ENCODE data around the gene PGA3.

PGA3 gene

DNA sequence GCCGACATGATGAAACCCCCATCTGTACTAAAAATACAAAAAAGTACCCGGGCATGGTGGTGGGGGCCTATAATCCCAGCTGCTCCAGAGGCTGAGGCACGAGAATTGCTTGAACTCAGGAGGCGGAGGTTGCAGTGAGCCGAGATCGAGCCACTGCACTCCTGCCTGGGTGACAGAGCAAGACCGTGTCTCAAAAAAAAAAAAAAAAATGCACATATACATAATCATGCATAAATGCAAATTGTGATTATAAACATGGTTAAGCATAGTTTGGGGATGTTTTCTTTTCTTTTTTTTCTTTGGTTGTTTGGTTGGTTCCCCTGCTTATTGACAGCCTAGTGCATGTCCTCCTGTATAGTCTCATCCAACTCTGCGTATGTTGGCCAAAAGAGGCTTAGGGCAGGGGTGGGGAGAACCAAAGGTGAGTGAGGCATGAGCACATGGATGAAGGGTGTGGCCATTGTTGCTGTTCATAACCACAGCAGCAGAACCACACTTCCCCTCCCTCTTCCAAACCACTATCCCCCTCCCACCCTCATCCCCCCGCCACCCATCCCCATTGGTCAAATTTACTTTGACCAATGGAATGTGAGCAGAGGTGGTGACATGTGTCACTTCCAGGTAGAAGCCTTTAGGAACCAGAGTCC lies 35.1 kb upstream of the PGA3 start:
- Histone ChIP-seq H3K4me2 (ENCODE audit: low read depth, low read length, poor library complexity, severe bottlenecking) (no peak overlapping the region), H3K27ac (ENCODE audit: low read depth, low read length) (no peak overlapping the region), H3K9ac (ENCODE audit: low read length) (no peak overlapping the region), H3K9me3 (ENCODE audit: insufficient read depth, low read length) (no peaks in the 10 kb centered on the region), H3K27me3 (ENCODE audit: low read length) (no peaks in the 10 kb centered on the region), H3K9me2 (replicated peaks; ENCODE audit: insufficient read depth, low read length) (no peaks in the 10 kb centered on the region), H2AFZ (ENCODE audit: low read depth, low read length, severe bottlenecking) (no peak overlapping the region), H3K4me3 (ENCODE audit: insufficient read depth, low read length, poor library complexity, severe bottlenecking) (no peak overlapping the region), H4K20me1 (ENCODE audit: low read depth, low read length) (no peaks in the 10 kb centered on the region), H3F3A (ENCODE audit: insufficient read depth) (no peaks in the 10 kb centered on the region), H3K79me2 (ENCODE audit: insufficient read depth, low read length) (no peaks in the 10 kb centered on the region), H3K36me3 (ENCODE audit: low read length) (no peaks in the 10 kb centered on the region)
- TF ChIP-seq EZH2phosphoT487 (conservative IDR thresholded peaks at IDR 0.05; ENCODE audit: low read length) = no peak

DNA sequence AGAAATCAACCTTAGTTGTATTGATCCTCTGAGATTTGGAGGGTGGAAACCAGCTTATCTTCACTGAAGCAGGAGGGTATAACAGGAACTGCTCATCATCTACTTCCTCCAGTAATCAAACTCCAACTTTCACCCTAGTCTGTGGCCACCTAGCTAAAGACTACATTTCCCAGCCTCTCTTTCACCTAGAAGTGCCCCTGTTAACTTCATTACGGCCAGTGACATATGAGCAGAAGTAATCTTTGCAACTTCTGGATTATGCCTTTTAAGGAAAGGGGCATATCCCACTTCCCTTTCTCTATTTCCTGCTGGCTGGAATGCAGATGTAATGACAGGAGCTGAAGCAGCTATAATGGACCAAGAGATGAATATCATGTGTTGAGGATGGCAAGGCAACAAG lies 34.5 kb upstream of the PGA3 start:
- Histone ChIP-seq H3K36me3 (ENCODE audit: low read length) (no peaks in the 10 kb centered on the region), H3K4me3 (ENCODE audit: insufficient read depth, low read length, poor library complexity, severe bottlenecking) (no peak overlapping the region), H3K9me3 (ENCODE audit: insufficient read depth, low read length) (no peaks in the 10 kb centered on the region), H3K9ac (ENCODE audit: low read length) (no peak overlapping the region), H3K27me3 (ENCODE audit: low read length) (no peaks in the 10 kb centered on the region), H3K79me2 (ENCODE audit: insufficient read depth, low read length) (no peaks in the 10 kb centered on the region), H2AFZ (ENCODE audit: low read depth, low read length, severe bottlenecking) (no peak overlapping the region), H4K20me1 (ENCODE audit: low read depth, low read length) (no peaks in the 10 kb centered on the region), H3K9me2 (replicated peaks; ENCODE audit: insufficient read depth, low read length) (no peaks in the 10 kb centered on the region), H3F3A (ENCODE audit: insufficient read depth) (no peaks in the 10 kb centered on the region), H3K4me2 (ENCODE audit: low read depth, low read length, poor library complexity, severe bottlenecking) (no peak overlapping the region), H3K27ac (ENCODE audit: low read depth, low read length) (no peak overlapping the region)
- no peak for TF ChIP-seq EZH2phosphoT487 (conservative IDR thresholded peaks at IDR 0.05; ENCODE audit: low read length)
- TF ChIP-seq, protein P1, sequence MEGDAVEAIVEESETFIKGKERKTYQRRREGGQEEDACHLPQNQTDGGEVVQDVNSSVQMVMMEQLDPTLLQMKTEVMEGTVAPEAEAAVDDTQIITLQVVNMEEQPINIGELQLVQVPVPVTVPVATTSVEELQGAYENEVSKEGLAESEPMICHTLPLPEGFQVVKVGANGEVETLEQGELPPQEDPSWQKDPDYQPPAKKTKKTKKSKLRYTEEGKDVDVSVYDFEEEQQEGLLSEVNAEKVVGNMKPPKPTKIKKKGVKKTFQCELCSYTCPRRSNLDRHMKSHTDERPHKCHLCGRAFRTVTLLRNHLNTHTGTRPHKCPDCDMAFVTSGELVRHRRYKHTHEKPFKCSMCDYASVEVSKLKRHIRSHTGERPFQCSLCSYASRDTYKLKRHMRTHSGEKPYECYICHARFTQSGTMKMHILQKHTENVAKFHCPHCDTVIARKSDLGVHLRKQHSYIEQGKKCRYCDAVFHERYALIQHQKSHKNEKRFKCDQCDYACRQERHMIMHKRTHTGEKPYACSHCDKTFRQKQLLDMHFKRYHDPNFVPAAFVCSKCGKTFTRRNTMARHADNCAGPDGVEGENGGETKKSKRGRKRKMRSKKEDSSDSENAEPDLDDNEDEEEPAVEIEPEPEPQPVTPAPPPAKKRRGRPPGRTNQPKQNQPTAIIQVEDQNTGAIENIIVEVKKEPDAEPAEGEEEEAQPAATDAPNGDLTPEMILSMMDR (IDR thresholded peaks at IDR 0.05; ENCODE audit: insufficient read depth, low read length, poor library complexity, severe bottlenecking) = no peak

DNA sequence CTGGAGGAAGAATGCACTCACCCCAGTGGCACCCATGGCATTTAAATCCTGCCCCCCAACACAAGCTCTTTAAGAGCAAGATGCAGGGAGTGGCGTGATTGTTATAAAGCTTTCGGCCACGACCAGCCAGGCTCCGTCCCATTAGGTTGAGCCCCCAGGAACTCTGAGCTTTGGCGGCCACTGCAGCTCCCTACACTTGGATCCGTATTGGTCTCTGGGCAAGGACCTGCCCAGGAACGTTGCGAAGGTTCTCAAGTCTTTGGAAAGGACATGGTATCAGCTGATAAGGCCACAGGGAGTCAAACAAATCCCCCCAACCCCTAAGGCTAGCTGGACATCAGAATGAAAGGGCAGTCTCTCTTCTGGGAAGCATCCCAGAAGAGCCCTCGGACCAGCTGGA lies 32.7 kb upstream of the PGA3 start:
- H3K9ac ChIP-seq (ENCODE audit: low read length) = no peak overlapping the region
- H3K9me2 ChIP-seq (replicated peaks; ENCODE audit: insufficient read depth, low read length) = no peaks in the 10 kb centered on the region
- no peak for TF ChIP-seq EZH2phosphoT487 (conservative IDR thresholded peaks at IDR 0.05; ENCODE audit: low read length)
- TF ChIP-seq, protein P1 (IDR thresholded peaks at IDR 0.05; ENCODE audit: insufficient read depth, low read length, poor library complexity, severe bottlenecking) = no peak
- no peak overlapping the region for H3K4me3 ChIP-seq (ENCODE audit: insufficient read depth, low read length, poor library complexity, severe bottlenecking)
- H3K27ac ChIP-seq (ENCODE audit: low read depth, low read length) = no peak overlapping the region
- H3K79me2 ChIP-seq (ENCODE audit: insufficient read depth, low read length) = no peaks in the 10 kb centered on the region
- H3K27me3 ChIP-seq (ENCODE audit: low read length) = no peaks in the 10 kb centered on the region
- no peaks in the 10 kb centered on the region for H3F3A ChIP-seq (ENCODE audit: insufficient read depth)
- no peaks in the 10 kb centered on the region for H3K36me3 ChIP-seq (ENCODE audit: low read length)
- H2AFZ ChIP-seq (ENCODE audit: low read depth, low read length, severe bottlenecking) = no peak overlapping the region
- H3K9me3 ChIP-seq (ENCODE audit: insufficient read depth, low read length) = no peaks in the 10 kb centered on the region
- no peak overlapping the region for H3K4me2 ChIP-seq (ENCODE audit: low read depth, low read length, poor library complexity, severe bottlenecking)
- no peaks in the 10 kb centered on the region for H4K20me1 ChIP-seq (ENCODE audit: low read depth, low read length)

DNA sequence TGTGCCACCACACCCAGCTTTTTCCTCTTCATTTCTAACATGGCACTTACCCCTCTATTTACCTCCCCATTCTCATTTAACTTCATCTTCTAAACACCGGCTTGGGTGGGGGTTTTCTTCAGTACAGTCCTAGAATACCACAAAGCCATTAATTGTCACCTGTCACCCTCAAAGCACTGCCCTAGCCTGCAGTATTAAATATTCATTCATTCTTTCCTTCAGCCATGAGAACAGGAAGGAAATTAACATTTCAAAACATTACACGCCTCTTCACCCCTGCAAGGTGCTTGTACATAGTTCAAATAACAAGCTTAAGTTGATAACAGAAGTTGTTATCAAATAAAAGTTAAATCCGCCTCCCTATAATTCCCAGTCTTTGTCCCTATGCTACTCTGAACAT lies 31.4 kb upstream of the PGA3 start:
- H3K36me3 ChIP-seq (ENCODE audit: low read length) = no peaks in the 10 kb centered on the region
- H3K4me2 ChIP-seq (ENCODE audit: low read depth, low read length, poor library complexity, severe bottlenecking) = no peak overlapping the region
- H3K9me3 ChIP-seq (ENCODE audit: insufficient read depth, low read length) = no peaks in the 10 kb centered on the region
- no peak overlapping the region for H3K9ac ChIP-seq (ENCODE audit: low read length)
- H3F3A ChIP-seq (ENCODE audit: insufficient read depth) = no peaks in the 10 kb centered on the region
- TF ChIP-seq, protein P1 (IDR thresholded peaks at IDR 0.05; ENCODE audit: insufficient read depth, low read length, poor library complexity, severe bottlenecking) = no peak
- TF ChIP-seq EZH2phosphoT487 (conservative IDR thresholded peaks at IDR 0.05; ENCODE audit: low read length) = no peak
- H3K9me2 ChIP-seq (replicated peaks; ENCODE audit: insufficient read depth, low read length) = no peaks in the 10 kb centered on the region
- H4K20me1 ChIP-seq (ENCODE audit: low read depth, low read length) = no peaks in the 10 kb centered on the region
- H3K79me2 ChIP-seq (ENCODE audit: insufficient read depth, low read length) = no peaks in the 10 kb centered on the region
- no peak overlapping the region for H2AFZ ChIP-seq (ENCODE audit: low read depth, low read length, severe bottlenecking)
- H3K27ac ChIP-seq (ENCODE audit: low read depth, low read length) = no peak overlapping the region
- H3K4me3 ChIP-seq (ENCODE audit: insufficient read depth, low read length, poor library complexity, severe bottlenecking) = no peak overlapping the region
- no peaks in the 10 kb centered on the region for H3K27me3 ChIP-seq (ENCODE audit: low read length)
